ENCODE results near the gene PUM2. TPM values are rescaled to one million over a fixed set of nuclear protein-coding genes. Genes with fewer than 3 reads are reported as not detected.

PUM2 gene
- total and polyA plus RNA-seq, 7 donors, result 13.0 to 61.7 (median 43.9) TPM

GRCh38 chr2:20390524-20391123, 40.0 kb upstream of the PUM2 start:
- no peaks in the 10 kb centered on the region for H3K9me3 ChIP-seq
- H3K4me1 ChIP-seq, result no peaks in the 10 kb centered on the region
- no peak for TF ChIP-seq CTCF (IDR thresholded peaks at IDR 0.05)
- WGBS, 3 donors, result 83 to 84% (median 83%) methylated on average over 7 of the region's 7 CpGs
- no peaks in the 10 kb centered on the region for H3K36me3 ChIP-seq (ENCODE audit: insufficient read depth in 1 of 2, low read depth in 1 of 2)
- DNase-seq (no peak), ATAC-seq (no peak)
- no peak overlapping the region for H3K27ac ChIP-seq
- peaks cover 0 to 1% (median 0%) of the 10 kb centered on the region in 3 donors for H3K27me3 ChIP-seq (ENCODE audit: insufficient read depth in 3 of 3, low read length in 2 of 3)
- intact Hi-C loops (cut with DNase I), result no loop called here
- no peak overlapping the region for H3K4me3 ChIP-seq

- 71 to 86% (median 74%) methylated on average over 2 of the region's 2 CpGs for WGBS, 3 donors
- no peaks in the 10 kb centered on the region for H3K9me3 ChIP-seq
- TF ChIP-seq CTCF (IDR thresholded peaks at IDR 0.05), result no peak
- no peaks in the 10 kb centered on the region for H3K27me3 ChIP-seq (ENCODE audit: insufficient read depth in 3 of 3, low read length in 2 of 3)
- ATAC-seq, result no peak
- H3K27ac ChIP-seq, result no peak overlapping the region
- H3K36me3 ChIP-seq (ENCODE audit: insufficient read depth in 1 of 2, low read depth in 1 of 2), result no peaks in the 10 kb centered on the region
- intact Hi-C loops (cut with DNase I), result no loop called here
- no peak for DNase-seq
- no peak overlapping the region for H3K4me3 ChIP-seq
- H3K4me1 ChIP-seq, result no peaks in the 10 kb centered on the region
These were observed 34.3 kb upstream of the PUM2 start for GRCh38 chr2:20384953-20385352.

- H3K9me3 ChIP-seq, result no peaks in the 10 kb centered on the region
- H3K4me1 ChIP-seq, result peaks cover 5% of the 10 kb centered on the region
- no peaks in the 10 kb centered on the region for H3K36me3 ChIP-seq (ENCODE audit: insufficient read depth in 1 of 2, low read depth in 1 of 2)
- no peaks in the 10 kb centered on the region for H3K27me3 ChIP-seq (ENCODE audit: insufficient read depth in 3 of 3, low read length in 2 of 3)
- intact Hi-C loops (cut with DNase I), result no loop called here
- no peak for TF ChIP-seq CTCF (IDR thresholded peaks at IDR 0.05)
- 93% methylated on average over 9 of the region's 9 CpGs for WGBS, 3 donors
- no peak for DNase-seq
- H3K27ac ChIP-seq, result no peak overlapping the region
- H3K4me3 ChIP-seq, result no peak overlapping the region
- no peak for ATAC-seq
These were observed 32.5 kb upstream of the PUM2 start for GRCh38 chr2:20382965-20383810.

GRCh38 chr2:20381457-20381856, 30.8 kb upstream of the PUM2 start:
- intact Hi-C loops (cut with DNase I), result no loop called here
- no peak for TF ChIP-seq CTCF (IDR thresholded peaks at IDR 0.05)
- Histone ChIP-seq H3K27ac (no peak overlapping the region), H3K4me3 (no peak overlapping the region), H3K36me3 (ENCODE audit: insufficient read depth in 1 of 2, low read depth in 1 of 2) (no peaks in the 10 kb centered on the region), H3K27me3 (ENCODE audit: insufficient read depth in 3 of 3, low read length in 2 of 3) (no peaks in the 10 kb centered on the region), H3K4me1 (peaks cover 5% of the 10 kb centered on the region), H3K9me3 (no peaks in the 10 kb centered on the region)
- ATAC-seq, result no peak
- no peak for DNase-seq
- WGBS, 3 donors, result 45 to 58% (median 53%) methylated on average over 2 of the region's 2 CpGs

Measured in psoas muscle (tissue), 8 donors.